Neural progenitor cell (in vitro differentiated cells): ENCODE measurements around the gene RBMS1. TPM values are rescaled to one million over a fixed set of nuclear protein-coding genes. Genes with fewer than 3 reads are reported as not detected.

Source experiments
- DNase-seq: peaks from one replicate; pipeline ENCODE4 v3.0.0-alpha.2; 2016; ENCODE audit warnings: low spot score
- H2AFZ ChIP-seq: fragments of 200-600 bp; sonication (generic); replicated peaks from 2 replicates; pipeline ENCODE4 v1.6.1; 2016; ENCODE audit warnings: antibody characterized with exemption
- H3F3A ChIP-seq: fragments of 200-600 bp; sonication (generic); 2 replicates; pipeline ENCODE4 v1.6.1; 2016; ENCODE audit warnings: antibody characterized with exemption, low read depth
- H3K27ac ChIP-seq: fragments of 200-600 bp; sonication (generic); 2 replicates; pipeline ENCODE4 v1.5.1; 2016; ENCODE audit warnings: mild to moderate bottlenecking
- H3K27me3 ChIP-seq: fragments of 200-600 bp; sonication (generic); 2 replicates; pipeline ENCODE4 v1.6.1; 2016; ENCODE audit warnings: mild to moderate bottlenecking, moderate library complexity
- H3K36me3 ChIP-seq: fragments of 200-600 bp; sonication (generic); 2 replicates; pipeline ENCODE4 v1.5.1; 2016
- H3K4me1 ChIP-seq: fragments of 200-600 bp; sonication (generic); 2 replicates; pipeline ENCODE4 v1.6.1; 2016; ENCODE audit warnings: mixed run types
- H3K4me2 ChIP-seq: fragments of 200-600 bp; sonication (generic); 2 replicates; pipeline ENCODE4 v1.6.1; 2016
- H3K4me3 ChIP-seq: fragments of 200-600 bp; sonication (generic); 2 replicates; pipeline ENCODE4 v1.5.1; 2016
- H3K79me2 ChIP-seq: fragments of 200-600 bp; sonication (generic); 2 replicates; pipeline ENCODE4 v1.6.1; 2016; ENCODE audit warnings: low read depth
- H3K9ac ChIP-seq: fragments of 200-600 bp; sonication (generic); 2 replicates; pipeline ENCODE4 v1.6.1; 2016
- H3K9me3 ChIP-seq: fragments of 200-600 bp; sonication (generic); 2 replicates; pipeline ENCODE4 v1.5.1; 2016; ENCODE audit warnings: low read depth
- H4K20me1 ChIP-seq: fragments of 200-600 bp; sonication (generic); 2 replicates; pipeline ENCODE4 v1.6.1; 2016; ENCODE audit warnings: low read depth
- H3K27ac Mint-ChIP-seq: 3 replicates; pipeline ENCODE4 v1.8.0; 2021; ENCODE audit warnings: mixed read lengths
- H3K27me3 Mint-ChIP-seq: 2 replicates; pipeline ENCODE4 v1.8.0; 2022; ENCODE audit warnings: low read depth, mild to moderate bottlenecking, inconsistent platforms, moderate library complexity, mixed read lengths; ENCODE audit not compliant: insufficient read depth
- H3K36me3 Mint-ChIP-seq: 3 replicates; pipeline ENCODE4 v1.8.0; 2021; ENCODE audit warnings: mixed read lengths
- H3K4me1 Mint-ChIP-seq: 3 replicates; pipeline ENCODE4 v1.8.0; 2021; ENCODE audit warnings: mixed read lengths
- H3K4me3 Mint-ChIP-seq: 3 replicates; pipeline ENCODE4 v1.8.0; 2021; ENCODE audit warnings: mild to moderate bottlenecking, moderate library complexity, mixed read lengths
- H3K9me3 Mint-ChIP-seq: 3 replicates; pipeline ENCODE4 v1.8.0; 2020; ENCODE audit warnings: mixed read lengths
- CTCF ChIP-seq: fragments of 200-600 bp; sonication (generic); IDR thresholded peaks from 2 replicates; pipeline ENCODE4 v1.5.1; 2017; ENCODE audit warnings: antibody characterized with exemption, mild to moderate bottlenecking
- EZH2 ChIP-seq: fragments of 200-600 bp; sonication (generic); IDR thresholded peaks from 2 replicates; pipeline ENCODE4 v1.6.1; 2017; ENCODE audit warnings: antibody characterized with exemption, mild to moderate bottlenecking, moderate library complexity
- EZH2phosphoT487 ChIP-seq: fragments of 200-600 bp; sonication (generic); IDR thresholded peaks from 2 replicates; pipeline ENCODE4 v1.6.1; 2017; ENCODE audit warnings: antibody characterized with exemption
- total RNA-seq: library from RNA; depleted of rRNA; stranded (reverse); fragments of >200 nt; gene quantifications from 2 replicates; pipeline ENCODE4 v1.2.3, GENCODE V29; 2015; ENCODE audit warnings: low replicate concordance

The RBMS1 gene
- total RNA-seq, 1 donor from 2014 or later: 101 TPM

GRCh38 chr2:160336105-160336504 is 157.5 kb downstream of the RBMS1 start:
- Mint-ChIP-seq H3K27me3 (no peaks in the 10 kb centered on the region), H3K4me3 (no peak overlapping the region), H3K36me3 (no peaks in the 10 kb centered on the region), H3K27ac (no peak overlapping the region), H3K4me1 (peaks cover 19% of the 10 kb centered on the region), H3K9me3 (no peaks in the 10 kb centered on the region)
- Histone ChIP-seq H3K27ac (no peak overlapping the region), H2AFZ (no peak overlapping the region), H3K27me3 (no peaks in the 10 kb centered on the region), H3K79me2 (peaks cover 95% of the 10 kb centered on the region), H3K9ac (no peak overlapping the region), H3K9me3 (no peaks in the 10 kb centered on the region), H3K4me1 (peaks cover 31% of the 10 kb centered on the region), H3K4me2 (no peak overlapping the region), H3K4me3 (no peak overlapping the region), H4K20me1 (peaks cover 80% of the 10 kb centered on the region), H3K36me3 (no peaks in the 10 kb centered on the region), H3F3A (no peaks in the 10 kb centered on the region)
- TF ChIP-seq CTCF (no peak), EZH2 (no peak)
- no peak for DNase-seq

- H3K9me3 Mint-ChIP-seq: no peaks in the 10 kb centered on the region
- H4K20me1 ChIP-seq: peaks cover 84% of the 10 kb centered on the region
- H3K36me3 Mint-ChIP-seq: no peaks in the 10 kb centered on the region
- H3F3A ChIP-seq: no peaks in the 10 kb centered on the region
- peaks cover 32% of the 10 kb centered on the region for H3K4me1 ChIP-seq
- no peak overlapping the region for H3K4me2 ChIP-seq
- H3K4me3 ChIP-seq: no peak overlapping the region
- peaks cover 19% of the 10 kb centered on the region for H3K4me1 Mint-ChIP-seq
- H3K27ac ChIP-seq: no peak overlapping the region
- H2AFZ ChIP-seq: no peak overlapping the region
- no peak overlapping the region for H3K4me3 Mint-ChIP-seq
- TF ChIP-seq EZH2phosphoT487: no peak
- TF ChIP-seq CTCF: no peak
- TF ChIP-seq EZH2: no peak
- H3K36me3 ChIP-seq: no peaks in the 10 kb centered on the region
- no peaks in the 10 kb centered on the region for H3K27me3 Mint-ChIP-seq
- no peaks in the 10 kb centered on the region for H3K9me3 ChIP-seq
- no peak for DNase-seq
- H3K27me3 ChIP-seq: no peaks in the 10 kb centered on the region
- no peak overlapping the region for H3K27ac Mint-ChIP-seq
- H3K79me2 ChIP-seq: peaks cover 94% of the 10 kb centered on the region
- H3K9ac ChIP-seq: no peak overlapping the region
Observed at GRCh38 chr2:160335441-160335840, 158.2 kb downstream of the RBMS1 start.

- peaks cover 30% of the 10 kb centered on the region for H3K4me1 ChIP-seq
- TF ChIP-seq EZH2phosphoT487 (no peak), EZH2 (no peak), CTCF (no peak)
- no peaks in the 10 kb centered on the region for H3K27me3 ChIP-seq
- Mint-ChIP-seq H3K9me3 (no peaks in the 10 kb centered on the region), H3K36me3 (no peaks in the 10 kb centered on the region), H3K27me3 (no peaks in the 10 kb centered on the region), H3K4me3 (no peak overlapping the region), H3K4me1 (peaks cover 18% of the 10 kb centered on the region), H3K27ac (no peak overlapping the region)
- H3K27ac ChIP-seq: no peak overlapping the region
- H3F3A ChIP-seq: no peaks in the 10 kb centered on the region
- no peak overlapping the region for H2AFZ ChIP-seq
- no peaks in the 10 kb centered on the region for H3K9me3 ChIP-seq
- no peak overlapping the region for H3K4me2 ChIP-seq
- peaks cover 86% of the 10 kb centered on the region for H4K20me1 ChIP-seq
- no peaks in the 10 kb centered on the region for H3K36me3 ChIP-seq
- H3K79me2 ChIP-seq: peaks cover 93% of the 10 kb centered on the region
- H3K4me3 ChIP-seq: no peak overlapping the region
- H3K9ac ChIP-seq: no peak overlapping the region
- no peak for DNase-seq
Observed at GRCh38 chr2:160334028-160334741, 159.4 kb downstream of the RBMS1 start.
